SK-N-SH (cell line): ENCODE results near the gene ADK.

ENCODE experiments used
- EP300 ChIP-seq, 2 experiments: IDR thresholded peaks; 2 replicates each; pipeline versions ENCODE4 v1.4.0 to v1.6.1; 2012; ENCODE audit warnings: borderline replicate concordance in 1 of 2, low read depth in 1 of 2, low read length in 1 of 2
- GABPA ChIP-seq: IDR thresholded peaks from 2 replicates; pipeline ENCODE4 v1.4.0; 2012; ENCODE audit warnings: low read depth, mild to moderate bottlenecking
- NFIC ChIP-seq: IDR thresholded peaks from 2 replicates; pipeline ENCODE4 v1.4.0; 2012; ENCODE audit warnings: borderline replicate concordance
- POLR2AphosphoS5 ChIP-seq: IDR thresholded peaks from 2 replicates; pipeline ENCODE4 v1.6.1; 2012; ENCODE audit warnings: low read depth, low read length
- RCOR1 ChIP-seq: fragments of 150-350 bp; IDR thresholded peaks from 2 replicates; pipeline ENCODE4 v1.6.1; 2017; ENCODE audit warnings: antibody characterized with exemption, low read length
- SMC3 ChIP-seq: IDR thresholded peaks from 2 replicates; pipeline ENCODE4 v1.6.1; 2012; ENCODE audit warnings: low read depth, low read length, improper control_type of control experiment
- USF2 ChIP-seq: fragments of 150-350 bp; IDR thresholded peaks from 2 replicates; pipeline ENCODE4 v1.6.1; 2017; ENCODE audit warnings: antibody characterized with exemption, low read length, low read depth, borderline replicate concordance
- TF ChIP-seq, protein P1 (sequence below): fragments of 200-600 bp; sonication (generic); IDR thresholded peaks from 2 replicates; pipeline ENCODE4 v1.6.1; 2017; ENCODE audit warnings: antibody characterized with exemption, mild to moderate bottlenecking, moderate library complexity

- TF ChIP-seq, protein P1, sequence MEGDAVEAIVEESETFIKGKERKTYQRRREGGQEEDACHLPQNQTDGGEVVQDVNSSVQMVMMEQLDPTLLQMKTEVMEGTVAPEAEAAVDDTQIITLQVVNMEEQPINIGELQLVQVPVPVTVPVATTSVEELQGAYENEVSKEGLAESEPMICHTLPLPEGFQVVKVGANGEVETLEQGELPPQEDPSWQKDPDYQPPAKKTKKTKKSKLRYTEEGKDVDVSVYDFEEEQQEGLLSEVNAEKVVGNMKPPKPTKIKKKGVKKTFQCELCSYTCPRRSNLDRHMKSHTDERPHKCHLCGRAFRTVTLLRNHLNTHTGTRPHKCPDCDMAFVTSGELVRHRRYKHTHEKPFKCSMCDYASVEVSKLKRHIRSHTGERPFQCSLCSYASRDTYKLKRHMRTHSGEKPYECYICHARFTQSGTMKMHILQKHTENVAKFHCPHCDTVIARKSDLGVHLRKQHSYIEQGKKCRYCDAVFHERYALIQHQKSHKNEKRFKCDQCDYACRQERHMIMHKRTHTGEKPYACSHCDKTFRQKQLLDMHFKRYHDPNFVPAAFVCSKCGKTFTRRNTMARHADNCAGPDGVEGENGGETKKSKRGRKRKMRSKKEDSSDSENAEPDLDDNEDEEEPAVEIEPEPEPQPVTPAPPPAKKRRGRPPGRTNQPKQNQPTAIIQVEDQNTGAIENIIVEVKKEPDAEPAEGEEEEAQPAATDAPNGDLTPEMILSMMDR, result no peak
- TF ChIP-seq USF2 (no peak), SMC3 (no peak), RCOR1 (no peak), EP300 (IDR thresholded peaks at IDR 0.05; ENCODE audit: borderline replicate concordance in 1 of 2, low read depth in 1 of 2, low read length in 1 of 2) (peak; percentile 18 to 91; a peak in 3 of 4 replicates), NFIC (peak; percentile 84), POLR2AphosphoS5 (peak; percentile 61; the same call in 1 of the 2 replicates), GABPA (no peak)
Measured at GRCh38 chr10:74502963-74503608, 352.1 kb downstream of the ADK start.
